Keratinocyte (primary cell): Measurements from ENCODE around the gene IQCE. TPM values are rescaled to one million over a fixed set of nuclear protein-coding genes. Genes with fewer than 3 reads are reported as not detected.

ENCODE experiments used
- DNase-seq: peaks from one replicate; pipeline ENCODE4 v3.0.0-alpha.2; 2011; ENCODE audit warnings: low read depth, missing footprints, low spot score
- FAIRE-seq: peaks from 2 replicates; lab custom pipeline; 2011; peaks lifted over from hg19 to GRCh38; lab: Jason Lieb, UNC
- H2AFZ ChIP-seq: 2 replicates; pipeline ENCODE4 v1.6.0; 2012; ENCODE audit warnings: low read length, control low read depth, inconsistent platforms; ENCODE audit not compliant: control insufficient read depth
- H3K27ac ChIP-seq: 2 replicates; pipeline ENCODE4 v1.5.1; 2011; ENCODE audit warnings: low read length; ENCODE audit not compliant: control insufficient read depth, insufficient read depth
- H3K27me3 ChIP-seq: 3 replicates; pipeline ENCODE4 v1.6.0; 2011; ENCODE audit warnings: low read length; ENCODE audit not compliant: control insufficient read depth, insufficient read depth; ENCODE audit errors: extremely low read depth
- H3K36me3 ChIP-seq, 2 experiments: 2 replicates in 1 of 2; 3 replicates in 1 of 2; pipeline ENCODE4 v1.5.1; 2011; ENCODE audit warnings: low read length in 2 of 2, mild to moderate bottlenecking in 1 of 2; ENCODE audit not compliant: control insufficient read depth in 2 of 2, insufficient read depth in 2 of 2; ENCODE audit errors: extremely low read depth in 1 of 2
- H3K4me1 ChIP-seq: 3 replicates; pipeline ENCODE4 v1.5.1; 2011; ENCODE audit warnings: low read length; ENCODE audit not compliant: control insufficient read depth, insufficient read depth; ENCODE audit errors: extremely low read depth
- H3K4me2 ChIP-seq: 3 replicates; pipeline ENCODE4 v1.6.0; 2011; ENCODE audit warnings: low read depth, low read length; ENCODE audit not compliant: control insufficient read depth, insufficient read depth; ENCODE audit errors: extremely low read depth
- H3K4me3 ChIP-seq, 3 experiments: fragments of 200-600 bp in 1 of 3; sonication (generic) in 1 of 3; 2 replicates in 2 of 3; 3 replicates in 1 of 3; pipeline ENCODE4 v1.5.1; 2011 to 2016; ENCODE audit warnings: low read length in 3 of 3, mild to moderate bottlenecking in 3 of 3, control low read depth in 2 of 3, inconsistent platforms in 1 of 3, low read depth in 1 of 3, mixed read lengths in 1 of 3, mixed run types in 1 of 3, moderate library complexity in 1 of 3; ENCODE audit not compliant: control insufficient read depth in 2 of 3, insufficient read depth in 2 of 3; ENCODE audit errors: extremely low read depth in 1 of 3
- H3K79me2 ChIP-seq: 2 replicates; pipeline ENCODE4 v1.6.0; 2012; ENCODE audit warnings: low read length; ENCODE audit not compliant: control insufficient read depth, insufficient read depth
- H3K9ac ChIP-seq: 3 replicates; pipeline ENCODE4 v1.6.0; 2011; ENCODE audit warnings: low read length; ENCODE audit not compliant: control insufficient read depth, insufficient read depth; ENCODE audit errors: extremely low read depth
- H3K9me1 ChIP-seq: 3 replicates; pipeline ENCODE4 v1.6.0; 2011; ENCODE audit warnings: low read length; ENCODE audit not compliant: control insufficient read depth, insufficient read depth; ENCODE audit errors: extremely low read depth
- H3K9me3 ChIP-seq: 2 replicates; pipeline ENCODE4 v1.5.1; 2012; ENCODE audit warnings: low read depth, low read length; ENCODE audit not compliant: control insufficient read depth
- H4K20me1 ChIP-seq: 3 replicates; pipeline ENCODE4 v1.6.0; 2011; ENCODE audit warnings: low read length; ENCODE audit not compliant: control insufficient read depth, insufficient read depth; ENCODE audit errors: extremely low read depth
- CTCF ChIP-seq, 3 experiments: IDR thresholded peaks in 1 of 3; conservative IDR thresholded peaks in 1 of 3; optimal IDR thresholded peaks in 1 of 3; 2 replicates in 2 of 3; 3 replicates in 1 of 3; pipeline versions ENCODE3 to v1.5.1; 2011; ENCODE audit warnings: low read length in 3 of 3, mild to moderate bottlenecking in 3 of 3, moderate library complexity in 2 of 3, control low read depth in 1 of 3, inconsistent platforms in 1 of 3; ENCODE audit not compliant: insufficient read depth in 2 of 3; ENCODE audit errors: extremely low read depth in 1 of 3
- EZH2 ChIP-seq: IDR thresholded peaks from one replicate; pipeline ENCODE4 v1.6.1; 2012; ENCODE audit warnings: inconsistent platforms, mild to moderate bottlenecking, low read length, moderate library complexity
- dilution Hi-C: fragments of 300-500 bp; cut with MboI; formaldehyde crosslinking; loops from one replicate; pipeline ENCODE4 v1.7.0; 2020; ENCODE audit warnings: low sequenced_read_pairs; ENCODE audit not compliant: extremely low pct_ligation_motif_present
- polyA plus RNA-seq, 5 experiments: library from polyadenylated mRNA; depleted of rRNA in 3 of 5; stranded (reverse) in 3 of 5; stranded (forward) in 1 of 5; unstranded in 1 of 5; fragments of >200 nt; gene quantifications; 1 replicate in 1 of 5; 2 replicates in 3 of 5; 3 replicates in 1 of 5; pipeline versions ENCODE4 v1.2.1 to v1.2.3, GENCODE V29; 2011 to 2012; ENCODE audit warnings: missing spikeins in 2 of 5, low read depth in 1 of 5, low replicate concordance in 1 of 5

IQCE gene
- polyA plus RNA-seq, 1 donor (not counting 4 experiments of a cell fraction or from before 2014, with no cell fraction given): 5.2 TPM

- Histone ChIP-seq H4K20me1 (peaks cover 3% of the 10 kb centered on the region), H3K9me3 (no peaks in the 10 kb centered on the region), H3K9me1 (peaks cover 3% of the 10 kb centered on the region), H3K4me2 (peak overlapping the region; percentile 35), H3K79me2 (peaks cover 20% of the 10 kb centered on the region), H3K27me3 (peaks cover 3% of the 10 kb centered on the region), H2AFZ (no peak overlapping the region), H3K4me1 (peaks cover 40% of the 10 kb centered on the region), H3K4me3 (no peak overlapping the region), H3K27ac (no peak overlapping the region), H3K9ac (no peak overlapping the region), H3K36me3 (no peaks in the 10 kb centered on the region)
- FAIRE-seq: no peak
- no peak for DNase-seq
- dilution Hi-C loops: no loop called here
- TF ChIP-seq CTCF (optimal IDR thresholded peaks at IDR 0.05 in 1 of 3, IDR thresholded peaks at IDR 0.05 in 1 of 3, conservative IDR thresholded peaks at IDR 0.05 in 1 of 3; ENCODE audit: extremely low read depth in 1 of 3, insufficient read depth in 2 of 3, low read length in 3 of 3) (no peak), EZH2 (no peak)
Observed at GRCh38 chr7:2517678-2518507, 40.9 kb upstream of the IQCE start.

GRCh38 chr7:2518737-2519118 is 40.1 kb upstream of the IQCE start:
- peaks cover 3% of the 10 kb centered on the region for H3K9me1 ChIP-seq
- H4K20me1 ChIP-seq: peaks cover 3% of the 10 kb centered on the region
- FAIRE-seq: no peak
- no peak overlapping the region for H2AFZ ChIP-seq
- H3K9ac ChIP-seq: peak overlapping the region; percentile 37
- H3K27ac ChIP-seq: no peak overlapping the region
- DNase-seq: no peak
- no peaks in the 10 kb centered on the region for H3K36me3 ChIP-seq
- peaks cover 45% of the 10 kb centered on the region for H3K4me1 ChIP-seq
- peaks cover 3% of the 10 kb centered on the region for H3K27me3 ChIP-seq
- peak overlapping the region; percentile 77 for H3K4me2 ChIP-seq
- H3K9me3 ChIP-seq: no peaks in the 10 kb centered on the region
- no peak for TF ChIP-seq CTCF (optimal IDR thresholded peaks at IDR 0.05 in 1 of 3, IDR thresholded peaks at IDR 0.05 in 1 of 3, conservative IDR thresholded peaks at IDR 0.05 in 1 of 3; ENCODE audit: extremely low read depth in 1 of 3, insufficient read depth in 2 of 3, low read length in 3 of 3)
- no peak for TF ChIP-seq EZH2
- H3K4me3 ChIP-seq: peak overlapping the region in 1 of 3 experiments; percentile 60
- dilution Hi-C loops: no loop called here
- H3K79me2 ChIP-seq: peaks cover 20% of the 10 kb centered on the region
